RPMI7951 (cell line): ENCODE data around the gene CCDC158. TPM values are rescaled to one million over a fixed set of nuclear protein-coding genes. Genes with fewer than 3 reads are reported as not detected.
A peak's percentile ranks its signal among the peaks of the same experiment; 100 is the strongest.
"Not testable (repeated sequence)": the region's sequence is repeated elsewhere in the genome, so short reads cannot be mapped to it uniquely, and the experiment has no call there.

ENCODE experiments used
- DNase-seq: peaks from one replicate; pipeline ENCODE4 v3.0.0-alpha.2; 2012; ENCODE audit warnings: low read depth
- total RNA-seq: library from RNA; depleted of rRNA; stranded (reverse); fragments of >200 nt; shearing (Covaris generic); gene quantifications from 2 replicates; pipeline ENCODE4 v1.2.3, GENCODE V29; 2014; rRNA removed

Gene CCDC158
- not detected in 2 replicates for total RNA-seq

GRCh38 chr4:76420762-76421581, at the start of gene CCDC158:
TSS of gene CCDC158 (minus strand) at chr4:76421141. CDS start at chr4:76403207, 17,934 bp downstream.
- no peak for DNase-seq

- no peak for DNase-seq
Measured at GRCh38 chr4:76470532-76470931, 49.6 kb upstream of the CCDC158 start.

GRCh38 chr4:76470064-76470463, 49.1 kb upstream of the CCDC158 start:
- no peak for DNase-seq

GRCh38 chr4:76463568-76463967, 42.6 kb upstream of the CCDC158 start:
- DNase-seq = no peak

GRCh38 chr4:76459291-76459723, 38.4 kb upstream of the CCDC158 start:
- DNase-seq = peak; percentile 74

- DNase-seq = peak; percentile 23
Measured at GRCh38 chr4:76458825-76459224, 37.9 kb upstream of the CCDC158 start.

GRCh38 chr4:76458297-76458696, 37.4 kb upstream of the CCDC158 start:
- DNase-seq = no peak

GRCh38 chr4:76457885-76458284, 36.9 kb upstream of the CCDC158 start:
- no peak for DNase-seq

GRCh38 chr4:76454073-76454472, 33.1 kb upstream of the CCDC158 start:
- not testable (repeated sequence) for DNase-seq

- DNase-seq = no peak
Measured at GRCh38 chr4:76453232-76453631, 32.3 kb upstream of the CCDC158 start.

GRCh38 chr4:76449833-76450232, 28.9 kb upstream of the CCDC158 start:
- DNase-seq = no peak

GRCh38 chr4:76449362-76449767, 28.4 kb upstream of the CCDC158 start:
- peak; percentile 26 for DNase-seq

- no peak for DNase-seq
Measured at GRCh38 chr4:76448211-76448610, 27.3 kb upstream of the CCDC158 start.

GRCh38 chr4:76447393-76447851, 26.5 kb upstream of the CCDC158 start:
- peak; percentile 28 for DNase-seq

GRCh38 chr4:76445911-76446310, 25.0 kb upstream of the CCDC158 start:
- DNase-seq = no peak

- no peak for DNase-seq
Measured at GRCh38 chr4:76443376-76443775, 22.4 kb upstream of the CCDC158 start.

GRCh38 chr4:76442807-76443206, 21.9 kb upstream of the CCDC158 start:
- no peak for DNase-seq

GRCh38 chr4:76441881-76442280, 20.9 kb upstream of the CCDC158 start:
- DNase-seq = no peak

- no peak for DNase-seq
Measured at GRCh38 chr4:76439491-76439890, 18.6 kb upstream of the CCDC158 start.

GRCh38 chr4:76435528-76436319, 14.8 kb upstream of the CCDC158 start:
- no peak for DNase-seq

GRCh38 chr4:76434901-76435527, 14.1 kb upstream of the CCDC158 start, which contains the start of gene SHROOM3:
TSS of gene SHROOM3 (plus strand) at chr4:76435229. CDS start at chr4:76436053, 824 bp downstream.
- DNase-seq = peak; percentile 61
